Motor neuron (in vitro differentiated cells): ENCODE results near the gene PIM1. TPM values are rescaled to one million over a fixed set of nuclear protein-coding genes. Genes with fewer than 3 reads are reported as not detected.

ENCODE experiments used
- ATAC-seq, 8 experiments: fragments of 200-7000 bp; cut with Tn5 transposase; replicated peaks in 6 of 8; 2 replicates each; pipeline ENCODE4 v1.8.0; 2021; ENCODE audit warnings: mild to moderate bottlenecking in 8 of 8, moderate library complexity in 8 of 8
- H3K27ac ChIP-seq, 2 donors: fragments of 250-450 bp; sonication (Bioruptor Pico); 2 replicates each; pipeline ENCODE4 v1.9.0; 2021; ENCODE audit warnings: antibody characterized with exemption in 2 of 2, mild to moderate bottlenecking in 2 of 2, moderate library complexity in 1 of 2
- H3K4me1 ChIP-seq, 2 donors: fragments of 250-450 bp; sonication (Bioruptor Pico); replicated peaks in 1 of 2; 2 replicates each; pipeline ENCODE4 v1.6.1; 2021; ENCODE audit warnings: antibody characterized with exemption in 2 of 2, mild to moderate bottlenecking in 2 of 2, moderate library complexity in 1 of 2
- H3K4me3 ChIP-seq, 5 donors: fragments of 250-450 bp; sonication (Bioruptor Pico); 2 replicates each; pipeline ENCODE4 v1.9.0; 2021; ENCODE audit warnings: antibody characterized with exemption in 5 of 5, mild to moderate bottlenecking in 5 of 5, moderate library complexity in 4 of 5
- WGBS, 10 experiments: fragments of 450-650 bp; shearing (Covaris generic); methylation state at CpG; one replicate each; pipeline ENCODE4 v1.0.0; 2022; 5-methylcytosine and 5-hydroxymethylcytosine counted together
- in situ Hi-C, 9 experiments: fragments of 400-800 bp; cut with MboI; loops; one replicate each; pipeline ENCODE4 v1.15.0; 2021; ENCODE audit warnings: low sequenced_read_pairs in 9 of 9, low pct_unique_long_range_greater_than_20kb in 2 of 9; ENCODE audit not compliant: unreplicated experiment in 9 of 9
- total RNA-seq, 8 experiments: library from RNA; unstranded; fragments of 300-600 nt; gene quantifications; 2 replicates each; pipeline versions ENCODE4 v1.2.3 to v1.2.4, GENCODE V29; 2022

The PIM1 gene
- total RNA-seq, 8 experiments from 2014 or later, result 3.1 to 26.3 (median 17.9) TPM

DNA sequence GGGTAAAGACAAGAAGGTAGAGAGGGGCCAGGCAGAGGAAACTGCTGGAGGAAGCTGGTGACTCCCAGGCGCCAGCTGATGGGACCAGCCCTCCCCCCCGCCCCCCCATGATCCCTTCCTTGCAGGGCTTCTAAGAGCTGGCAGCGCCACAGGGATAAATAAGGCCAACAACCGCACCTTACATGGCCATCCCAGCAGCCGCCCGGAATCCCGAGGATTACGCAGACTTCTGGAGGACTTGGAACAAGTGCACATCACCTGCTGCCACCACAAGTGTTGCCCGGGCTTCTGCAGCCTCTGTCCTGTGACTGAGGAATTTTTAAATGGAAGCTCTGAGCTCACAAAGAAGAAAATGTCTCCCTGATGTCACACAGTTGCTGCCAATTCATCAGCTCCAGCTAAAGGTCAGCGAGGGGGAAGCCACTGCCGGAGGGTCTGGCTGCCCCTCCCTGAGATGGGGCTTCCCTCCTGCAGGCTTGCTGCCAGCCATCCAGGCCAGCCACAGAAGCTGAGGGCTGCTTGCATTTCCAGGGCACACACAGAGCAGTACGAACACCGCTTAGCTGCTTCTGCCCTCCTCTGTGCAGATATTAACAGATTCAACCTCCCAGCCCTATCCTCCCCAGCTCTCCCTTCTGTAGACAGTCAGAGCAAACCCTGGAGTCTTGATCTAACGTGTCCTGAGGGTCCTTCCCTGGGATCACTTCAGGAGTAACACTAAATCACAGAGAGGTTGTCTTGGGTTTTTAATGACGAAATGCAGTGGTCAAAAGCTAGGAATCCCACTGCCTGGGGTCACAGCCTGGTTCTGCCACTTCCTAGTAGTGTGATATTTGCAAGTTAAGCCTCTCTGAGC, 38.6 kb upstream of the PIM1 start:
- WGBS, 10 experiments, result 0 to 100% (median 17%) methylated on average over 1 to 6 of the region's 15 CpGs; no CpG with 5 or more reads in 4 of the 10 experiments
- ATAC-seq, result peak in 6 of 8 experiments; percentile 73 to 89 (median 86)
- Histone ChIP-seq H3K4me1 (peaks cover 21 to 32% of the 10 kb centered on the region in 2 donors), H3K27ac (peak overlapping the region; percentile 34 to 72), H3K4me3 (no peak overlapping the region)
- in situ Hi-C loops, result no loop called here

DNA sequence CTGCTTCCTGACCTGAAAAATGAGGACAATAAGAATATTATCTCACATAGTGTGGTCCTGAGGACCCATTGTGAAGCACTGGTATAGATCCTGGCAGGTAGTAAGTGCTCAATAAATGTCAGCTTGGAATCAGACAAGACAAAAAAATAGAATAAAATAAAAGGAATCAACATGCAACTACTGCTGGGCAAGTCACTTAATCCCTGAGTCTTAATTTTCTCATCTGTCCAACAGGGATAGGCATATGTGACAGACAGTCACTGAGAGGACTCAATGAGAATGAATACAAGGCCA, 38.0 kb upstream of the PIM1 start:
- Histone ChIP-seq H3K4me1 (peaks cover 24 to 33% of the 10 kb centered on the region in 2 donors), H3K27ac (peak overlapping the region in 1 of 2 donors; percentile 72), H3K4me3 (no peak overlapping the region)
- no peak for ATAC-seq
- in situ Hi-C loops, result no loop called here

DNA sequence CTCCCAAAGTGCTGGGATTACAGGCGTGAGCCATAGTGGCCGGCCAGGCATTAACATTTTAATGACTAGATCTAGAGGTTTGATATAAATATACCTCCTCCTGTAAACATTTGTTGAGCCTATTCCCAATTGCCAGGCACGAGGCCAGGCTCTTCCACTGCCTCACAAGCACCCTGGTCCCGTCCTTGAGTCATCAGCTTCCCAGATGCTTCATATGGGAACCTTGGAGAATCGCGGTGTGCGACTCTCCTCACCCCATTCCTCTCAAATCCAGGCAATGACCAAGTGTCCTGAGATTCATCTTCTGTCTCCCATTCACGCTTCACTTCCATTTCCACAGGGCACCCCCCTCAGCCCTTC, 35.9 kb upstream of the PIM1 start:
- in situ Hi-C loops, result no loop called here
- Histone ChIP-seq H3K4me3 (no peak overlapping the region), H3K4me1 (peaks cover 37 to 47% of the 10 kb centered on the region in 2 donors), H3K27ac (peak overlapping the region in 1 of 2 donors; percentile 36)
- ATAC-seq, result peak in 3 of 8 experiments; percentile 8 to 45 (median 30)
- 0 to 100% (median 79%) methylated on average over 1 to 4 of the region's 8 CpGs; no CpG with 5 or more reads in 4 of the 10 experiments for WGBS, 10 experiments

DNA sequence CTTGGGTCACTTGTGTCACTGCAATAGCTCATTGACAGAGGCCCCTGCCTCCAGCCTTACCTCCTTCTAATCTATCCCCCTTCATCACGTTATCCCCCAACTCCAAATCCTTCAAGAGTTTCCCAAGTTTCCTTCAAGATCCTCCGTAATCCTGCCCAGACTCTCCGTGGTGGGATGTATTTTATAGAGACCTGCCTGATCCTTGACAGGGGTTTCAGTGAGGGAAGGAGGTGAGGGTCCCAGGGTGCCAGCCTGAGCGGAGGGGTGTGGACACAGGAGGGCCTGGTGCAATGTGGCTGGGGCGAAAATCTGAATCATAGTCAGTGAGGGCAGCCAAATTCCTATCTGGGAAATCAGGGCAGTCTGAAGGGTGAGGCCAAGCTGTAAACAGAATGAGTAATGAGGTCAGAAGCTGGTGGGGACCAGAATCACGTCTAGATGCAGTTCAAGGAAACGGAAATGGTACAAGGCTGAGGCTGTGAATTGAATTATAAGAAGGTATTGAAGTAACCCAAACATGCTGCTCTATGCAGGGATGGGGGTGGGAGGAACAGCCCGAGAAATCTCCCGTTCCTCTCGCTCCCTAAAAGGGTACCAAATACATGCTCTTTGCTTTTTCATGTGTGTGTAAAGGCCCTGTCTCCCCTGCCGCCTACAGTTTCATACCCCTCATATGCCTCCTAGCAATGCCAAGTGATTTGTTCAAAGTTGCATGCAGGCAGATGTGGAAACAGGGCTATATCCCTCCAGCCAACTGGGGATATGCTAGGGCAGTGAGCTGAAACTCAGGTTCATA, 35.4 kb upstream of the PIM1 start:
- 4 to 100% (median 51%) methylated on average over 1 to 11 of the region's 11 CpGs; no CpG with 5 or more reads in 2 of the 10 experiments for WGBS, 10 experiments
- ATAC-seq, result peak; percentile 17 to 77 (median 48)
- peak overlapping the region in 1 of 2 donors; percentile 36 for H3K27ac ChIP-seq
- H3K4me1 ChIP-seq, result peaks cover 37 to 47% of the 10 kb centered on the region in 2 donors
- no peak overlapping the region for H3K4me3 ChIP-seq
- in situ Hi-C loops, result no loop called here

DNA sequence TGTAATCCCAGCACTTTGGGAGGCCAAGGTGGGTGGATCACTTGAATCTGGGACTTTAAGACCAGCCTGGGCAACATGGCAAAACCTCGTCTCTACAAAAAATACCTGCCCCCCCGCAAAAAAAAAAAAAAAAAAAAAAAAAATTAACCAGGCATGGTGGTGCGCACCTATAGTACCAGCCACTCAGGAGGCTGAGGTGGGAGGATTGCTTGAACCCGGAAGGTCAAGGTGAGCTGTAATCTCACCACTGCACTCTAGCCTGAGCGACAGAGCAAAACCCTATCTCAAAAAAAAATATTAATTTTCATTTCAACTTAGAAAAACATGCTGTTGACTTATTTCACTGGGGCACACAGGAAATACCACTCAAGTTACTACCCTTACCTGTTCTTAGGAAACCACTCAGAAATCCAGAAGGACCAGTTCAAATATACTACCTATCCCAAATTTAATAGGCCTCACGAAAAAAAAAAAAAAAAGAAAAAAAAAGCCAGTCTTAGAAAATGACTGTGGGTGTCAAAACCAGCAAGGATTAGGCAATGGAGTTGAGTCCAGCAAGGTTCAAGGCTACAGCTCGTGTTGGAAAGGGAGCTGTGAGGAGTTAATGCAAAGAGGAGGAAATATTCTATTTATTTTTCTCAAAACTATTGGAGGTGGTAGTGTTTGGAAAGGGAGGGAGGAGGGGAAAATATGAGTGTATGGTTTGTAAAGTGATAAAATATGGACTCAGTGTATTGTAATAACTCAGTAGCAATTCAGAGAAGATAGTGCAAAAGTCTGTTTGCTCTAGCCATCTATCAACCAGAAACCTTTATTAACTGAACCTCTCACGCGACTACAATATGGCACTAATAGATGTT, 33.9 kb upstream of the PIM1 start:
- WGBS, 10 experiments, result 27 to 100% (median 72%) methylated on average over 2 to 8 of the region's 9 CpGs; no CpG with 5 or more reads in 1 of the 10 experiments
- H3K4me3 ChIP-seq, result no peak overlapping the region
- no peak overlapping the region for H3K27ac ChIP-seq
- ATAC-seq, result no peak
- in situ Hi-C loops, result no loop called here
- H3K4me1 ChIP-seq, result peaks cover 37 to 42% of the 10 kb centered on the region in 2 donors

DNA sequence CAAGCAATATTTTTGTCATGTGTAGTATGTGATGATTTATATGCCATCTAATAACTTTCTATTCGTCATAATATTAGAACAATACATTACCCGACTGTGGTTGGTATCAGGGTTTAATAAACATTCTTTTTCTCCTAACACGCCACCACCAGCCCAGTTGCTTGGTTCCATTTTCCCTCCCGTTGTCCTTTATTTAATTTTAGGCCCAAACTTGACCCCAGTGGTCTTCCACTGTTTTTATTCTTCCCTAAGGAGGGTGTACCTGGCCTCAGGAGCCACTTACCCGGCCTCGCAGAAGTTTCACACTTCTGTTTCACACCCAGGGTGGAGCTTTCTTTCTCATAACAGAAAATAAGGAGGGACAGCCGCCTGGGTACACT, 33.1 kb upstream of the PIM1 start:
- WGBS, 10 experiments, result 0 to 100% (median 56%) methylated on average over 2 to 7 of the region's 7 CpGs; no CpG with 5 or more reads in 1 of the 10 experiments
- no peak overlapping the region for H3K4me3 ChIP-seq

DNA sequence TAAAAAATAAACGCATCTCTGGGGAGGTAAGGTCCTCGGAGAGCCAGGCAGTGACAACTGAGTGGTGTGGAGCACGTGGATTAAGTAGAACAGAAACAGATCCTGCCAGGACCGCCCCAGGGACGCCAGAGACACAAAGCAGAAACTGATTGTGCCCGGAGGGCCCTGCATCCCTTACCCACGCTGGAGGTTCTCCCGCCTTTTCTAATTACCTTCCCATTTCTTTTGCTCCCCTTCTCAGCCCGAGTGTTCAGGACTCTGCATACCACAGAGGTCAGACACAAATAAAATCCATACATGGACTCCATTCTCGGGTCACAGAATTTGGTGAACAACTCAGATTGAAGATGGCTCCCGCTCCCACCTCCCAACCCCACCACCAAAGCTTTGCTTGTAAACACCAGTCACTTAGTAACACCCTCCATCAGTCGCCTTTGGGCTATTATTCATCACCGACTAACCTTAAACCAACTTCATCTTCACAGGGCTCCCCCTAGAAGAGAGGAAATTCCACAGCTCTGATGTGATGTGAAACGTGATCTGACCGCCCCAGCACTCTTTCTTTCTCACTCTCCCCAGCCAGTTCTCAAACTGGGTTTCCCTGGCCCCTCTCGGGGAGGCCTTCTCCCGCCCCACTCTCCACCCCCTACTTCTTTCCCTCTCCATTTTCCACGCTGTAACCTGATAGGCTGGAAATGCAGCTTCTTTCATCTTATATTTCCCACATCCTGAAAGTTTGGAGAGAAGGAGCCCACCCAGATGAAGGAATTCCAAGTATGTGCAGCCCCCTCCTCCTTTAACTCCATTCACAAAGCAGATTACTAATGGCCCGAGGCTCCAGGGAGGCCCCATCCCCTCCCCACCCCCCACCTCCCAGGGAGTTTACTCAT, 32.5 kb upstream of the PIM1 start:
- peak overlapping the region; percentile 7 to 72 for H3K27ac ChIP-seq
- H3K4me1 ChIP-seq, result peaks cover 41 to 46% of the 10 kb centered on the region in 2 donors
- peak overlapping the region in 1 of 5 donors; percentile 17 for H3K4me3 ChIP-seq
- in situ Hi-C loops, result no loop called here
- 6 to 64% (median 49%) methylated on average over 3 to 13 of the region's 19 CpGs; no CpG with 5 or more reads in 5 of the 10 experiments for WGBS, 10 experiments
- peak; percentile 37 to 78 (median 68) for ATAC-seq

More for the DNA sequence above, 33.1 kb upstream of the PIM1 start:
- no peak for ATAC-seq
- in situ Hi-C loops, result no loop called here
- H3K4me1 ChIP-seq, result peaks cover 37 to 42% of the 10 kb centered on the region in 2 donors
- H3K27ac ChIP-seq, result peak overlapping the region in 1 of 2 donors; percentile 72

DNA sequence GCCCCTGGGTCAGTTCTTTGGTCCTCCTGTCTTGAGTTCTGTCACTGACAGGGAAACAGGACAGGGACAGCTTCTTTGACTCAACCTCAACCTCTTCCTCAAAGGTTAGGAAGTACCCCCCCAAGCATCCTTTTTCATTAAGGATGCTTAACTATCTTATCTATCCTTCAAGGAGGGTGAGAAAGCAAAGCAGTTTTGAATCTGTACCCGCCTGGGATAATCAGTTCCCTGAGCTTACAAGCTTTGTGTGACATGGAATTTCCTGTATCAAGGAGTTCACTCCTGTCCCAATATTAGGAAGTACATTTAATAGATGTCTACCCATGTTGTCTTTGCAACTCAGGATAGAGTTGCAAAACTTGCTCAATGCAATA, 31.1 kb upstream of the PIM1 start:
- no peak for ATAC-seq
- H3K4me1 ChIP-seq, result peaks cover 41 to 46% of the 10 kb centered on the region in 2 donors
- WGBS, 10 experiments, result 78 to 100% (median 100%) methylated on average over 1 of the region's 1 CpG; no CpG with 5 or more reads in 6 of the 10 experiments
- H3K4me3 ChIP-seq, result no peak overlapping the region
- in situ Hi-C loops, result no loop called here
- no peak overlapping the region for H3K27ac ChIP-seq

DNA sequence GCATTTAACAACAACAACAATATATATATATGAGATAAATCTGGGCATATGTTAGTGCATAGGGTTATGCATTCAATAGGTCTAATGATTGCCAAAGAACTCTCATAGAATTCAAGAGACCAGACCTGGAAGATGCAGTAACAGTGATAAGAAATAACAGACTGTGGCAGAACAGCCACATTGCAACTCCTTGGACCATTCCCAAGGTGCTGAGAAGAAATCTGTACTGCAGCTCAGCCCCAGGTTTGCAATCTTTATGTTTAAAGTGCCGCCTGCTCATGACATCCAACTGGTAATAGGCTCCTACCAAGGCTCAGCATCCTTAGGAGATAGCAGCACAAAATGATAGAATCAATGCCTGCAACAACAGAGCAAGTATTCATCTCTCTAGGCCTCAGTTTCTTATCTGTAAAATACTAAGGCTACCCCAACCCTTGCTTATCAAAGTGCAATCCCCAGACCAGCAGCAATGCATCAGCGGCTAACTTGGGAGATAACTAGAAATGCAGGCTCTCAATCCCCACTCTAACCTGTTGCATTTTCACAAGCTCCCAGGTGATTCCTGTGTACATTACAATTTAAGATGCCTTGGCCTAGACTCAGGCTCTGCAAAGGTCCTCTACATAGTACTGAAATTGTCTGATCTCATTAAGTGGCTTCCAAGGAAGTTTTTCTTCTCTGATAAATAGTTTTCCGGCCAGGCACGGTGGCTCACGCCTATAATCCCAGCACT, 30.6 kb upstream of the PIM1 start:
- in situ Hi-C loops, result no loop called here
- H3K4me1 ChIP-seq, result peaks cover 42 to 43% of the 10 kb centered on the region in 2 donors
- WGBS, 10 experiments, result 80 to 100% (median 100%) methylated on average over 1 to 3 of the region's 5 CpGs; no CpG with 5 or more reads in 2 of the 10 experiments
- H3K4me3 ChIP-seq, result no peak overlapping the region
- no peak for ATAC-seq
- no peak overlapping the region for H3K27ac ChIP-seq

DNA sequence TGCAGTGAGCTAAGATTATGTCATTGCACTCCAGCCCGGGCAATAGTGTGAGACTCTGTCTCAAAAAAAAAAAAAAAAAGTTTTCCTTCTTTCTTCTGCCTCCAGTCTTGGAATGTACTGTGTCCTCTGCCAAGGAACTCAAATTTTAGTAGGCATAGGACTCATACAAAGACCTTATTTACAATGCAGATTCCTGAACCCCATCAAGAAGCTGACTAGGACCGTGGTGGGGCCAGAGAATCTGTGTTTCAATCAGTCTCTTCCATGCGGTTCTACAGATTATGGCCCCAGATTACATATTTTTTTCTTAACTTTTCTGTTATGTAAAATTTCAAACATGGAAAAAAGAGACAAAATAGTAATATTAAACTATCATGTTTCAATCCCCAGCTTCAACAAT, 29.8 kb upstream of the PIM1 start:
- Histone ChIP-seq H3K27ac (no peak overlapping the region), H3K4me3 (no peak overlapping the region), H3K4me1 (peaks cover 40 to 41% of the 10 kb centered on the region in 2 donors)
- in situ Hi-C loops, result no loop called here
- 60 to 89% (median 66%) methylated on average over 2 to 3 of the region's 3 CpGs; no CpG with 5 or more reads in 5 of the 10 experiments for WGBS, 10 experiments
- ATAC-seq, result no peak

DNA sequence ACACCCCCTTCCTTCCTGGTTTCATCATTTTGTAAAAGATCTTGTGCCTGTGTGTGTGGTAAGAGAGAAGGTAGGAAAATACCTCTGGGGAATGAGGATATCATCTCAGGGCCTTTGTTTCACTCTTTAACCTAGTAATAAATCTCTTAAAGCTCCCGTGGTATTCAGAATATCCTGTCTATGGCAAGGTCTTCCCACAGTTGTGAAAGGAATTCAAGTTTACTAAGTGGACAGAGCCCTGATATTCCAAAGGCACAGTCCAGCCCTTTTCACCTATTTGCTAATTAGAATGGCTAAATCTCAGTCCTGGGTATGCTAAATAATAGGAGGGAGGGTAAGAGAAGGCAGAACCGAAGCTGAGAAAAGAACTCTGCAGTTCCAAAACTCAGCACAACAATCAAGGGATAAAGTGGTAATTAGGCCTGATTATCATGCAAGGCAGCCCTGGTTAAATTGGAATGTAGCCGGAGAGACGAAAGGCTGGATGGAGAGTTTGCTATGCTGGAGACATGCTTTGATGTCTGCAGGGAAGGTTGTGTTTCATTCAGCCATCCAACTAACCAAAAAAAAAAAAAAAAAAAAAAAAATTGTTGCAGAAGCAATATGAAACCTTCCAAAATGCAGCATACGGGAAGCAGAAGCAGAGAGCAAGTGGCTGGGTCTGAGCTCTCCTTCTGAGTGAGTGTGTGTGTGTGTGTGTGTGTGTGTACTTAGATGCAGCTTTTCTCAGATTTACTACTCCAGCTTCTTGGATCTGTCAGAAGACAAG, 28.5 kb upstream of the PIM1 start:
- Histone ChIP-seq H3K4me3 (no peak overlapping the region), H3K27ac (no peak overlapping the region), H3K4me1 (peaks cover 35 to 37% of the 10 kb centered on the region in 2 donors)
- peak in 4 of 8 experiments; percentile 36 to 55 (median 41) for ATAC-seq
- in situ Hi-C loops, result no loop called here
- 10 to 70% (median 20%) methylated on average over 2 to 5 of the region's 5 CpGs; no CpG with 5 or more reads in 1 of the 10 experiments for WGBS, 10 experiments
